T-helper 1 cell treated with Interleukin-12 subunit alpha and Interleukin-12 subunit beta and Interleukin-4 antibody, amounts not matched to agents 30 ng/mL and 1 ng/mL, for 36 hours (primary cell): ENCODE results near the gene SPDYA. TPM values are rescaled to one million over a fixed set of nuclear protein-coding genes. Genes with fewer than 3 reads are reported as not detected.

Source experiments
- intact Hi-C: fragments of 100-400 bp; cut with micrococcal nuclease; formaldehyde crosslinking; loops from one replicate; pipeline ENCODE4 v1.15.1; 2024
- total RNA-seq: library from RNA; stranded (reverse); gene quantifications from 2 replicates; pipeline ENCODE4 v1.2.3, GENCODE V29; 2022

The SPDYA gene
- total RNA-seq, 1 donor from 2014 or later = 1.8 TPM

- intact Hi-C loops = loop anchor here (10.0 kb wide), 1 partner anchor 101 kb away; no protein-coding TSS in a partner anchor
Measured at GRCh38 chr2:28824207-28824606, 13.6 kb downstream of the SPDYA start.

- intact Hi-C loops = loop anchor here (10.0 kb wide), 1 partner anchor 100 kb away; no protein-coding TSS in a partner anchor
Measured at GRCh38 chr2:28824870-28825269, 14.2 kb downstream of the SPDYA start.

GRCh38 chr2:28828382-28828781 is 17.7 kb downstream of the SPDYA start:
- intact Hi-C loops = loop anchor here (10.0 kb wide), 1 partner anchor 96 kb away; no protein-coding TSS in a partner anchor

GRCh38 chr2:28833740-28834470 is 23.3 kb downstream of the SPDYA start:
- intact Hi-C loops = no loop called here

GRCh38 chr2:28835781-28836180 is 25.1 kb downstream of the SPDYA start:
- intact Hi-C loops = no loop called here

- intact Hi-C loops = no loop called here
Measured at GRCh38 chr2:28838971-28839370, 28.3 kb downstream of the SPDYA start.

- intact Hi-C loops = no loop called here
Measured at GRCh38 chr2:28842042-28842441, 31.4 kb downstream of the SPDYA start.

GRCh38 chr2:28855193-28855592 is 44.6 kb downstream of the SPDYA start:
- intact Hi-C loops = no loop called here

GRCh38 chr2:28855977-28856376 is 45.3 kb downstream of the SPDYA start:
- intact Hi-C loops = no loop called here

GRCh38 chr2:28868611-28869010 is 58.0 kb downstream of the SPDYA start:
- intact Hi-C loops = no loop called here

- intact Hi-C loops = loop anchor here (1.0 to 10.0 kb wide), 14 partner anchors 25 to 1785 kb away; partner anchors contain the start of genes CCDC121, EIF2B4, GPN1 and IFT172
Measured at GRCh38 chr2:28869494-28870145, 59.0 kb downstream of the SPDYA start.

- intact Hi-C loops = loop anchor here (1.0 to 10.0 kb wide), 14 partner anchors 24 to 1786 kb away; partner anchors contain the start of genes CCDC121, EIF2B4, GPN1 and IFT172
Measured at GRCh38 chr2:28870146-28870891, 59.7 kb downstream of the SPDYA start, which contains the start of gene TRMT61B. Gene TRMT61B (minus strand): TSS chr2:28870309. CDS start chr2:28870277, 32 bp downstream.

GRCh38 chr2:28871620-28872019 is 61.0 kb downstream of the SPDYA start:
- intact Hi-C loops = loop anchor here (2.0 to 10.0 kb wide), 7 partner anchors 51 to 1787 kb away; partner anchors contain the start of genes CCDC121, EIF2B4, GPN1 and IFT172

- intact Hi-C loops = no loop called here
Measured at GRCh38 chr2:28880193-28880592, 69.6 kb downstream of the SPDYA start.

- intact Hi-C loops = loop anchor here (5.0 kb wide), 1 partner anchor 1821 kb away; the partner anchor contains the start of gene OST4
Measured at GRCh38 chr2:28893488-28893887, 82.9 kb downstream of the SPDYA start.

- intact Hi-C loops = loop anchor here (1.0 to 5.0 kb wide), 11 partner anchors 24 to 1822 kb away; partner anchors contain the start of genes OST4, PPP1CB, SPDYA and TRMT61B
Measured at GRCh38 chr2:28894470-28895188, 84.0 kb downstream of the SPDYA start, which contains the start of gene WDR43. Gene WDR43 (plus strand): TSS chr2:28894667. CDS start chr2:28894699, 32 bp downstream.

- intact Hi-C loops = loop anchor here (2.0 kb wide), 2 partner anchors 119 to 505 kb away; no protein-coding TSS in a partner anchor
Measured at GRCh38 chr2:28895189-28895893, 84.7 kb downstream of the SPDYA start.

GRCh38 chr2:28896906-28897305 is 86.3 kb downstream of the SPDYA start:
- intact Hi-C loops = no loop called here

- intact Hi-C loops = no loop called here
Measured at GRCh38 chr2:28898048-28898447, 87.4 kb downstream of the SPDYA start.
